Hematopoietic multipotent progenitor cell treated with erythropoietin and hydrocortisone succinate and interleukin-3 and kit ligand, for 6 days (in vitro differentiated cells): ENCODE data around the gene BCAT1.
"Not testable (repeated sequence)": the region's sequence is repeated elsewhere in the genome, so short reads cannot be mapped to it uniquely, and the experiment has no call there.

Source experiments
- DNase-seq: peaks from one replicate; pipeline ENCODE4 v3.0.0-alpha.2; 2015

BCAT1 gene

GRCh38 chr12:24851341-24851740, 97.6 kb downstream of the BCAT1 start:
- no peak for DNase-seq

- DNase-seq = no peak
Measured at GRCh38 chr12:24850496-24850895, 98.4 kb downstream of the BCAT1 start.

GRCh38 chr12:24848941-24849477, 99.9 kb downstream of the BCAT1 start:
- no peak for DNase-seq

GRCh38 chr12:24846689-24847088, 102.2 kb downstream of the BCAT1 start:
- no peak for DNase-seq

GRCh38 chr12:24845615-24846014, 103.3 kb downstream of the BCAT1 start:
- no peak for DNase-seq

GRCh38 chr12:24840046-24840800, 108.7 kb downstream of the BCAT1 start:
- DNase-seq = no peak

- DNase-seq = no peak
Measured at GRCh38 chr12:24839268-24839791, 109.6 kb downstream of the BCAT1 start.

- peak; percentile 53 for DNase-seq
Measured at GRCh38 chr12:24838531-24838950, 110.4 kb downstream of the BCAT1 start.

GRCh38 chr12:24835377-24835776, 113.5 kb downstream of the BCAT1 start:
- no peak for DNase-seq

GRCh38 chr12:24833513-24833912, 115.4 kb downstream of the BCAT1 start:
- DNase-seq = no peak

- DNase-seq = no peak
Measured at GRCh38 chr12:24823808-24824515, 124.9 kb downstream of the BCAT1 start.

GRCh38 chr12:24822121-24822899, 126.6 kb downstream of the BCAT1 start:
- no peak for DNase-seq

GRCh38 chr12:24821691-24822090, 127.2 kb downstream of the BCAT1 start:
- no peak for DNase-seq

- DNase-seq = no peak
Measured at GRCh38 chr12:24820872-24821271, 128.0 kb downstream of the BCAT1 start.

- no peak for DNase-seq
Measured at GRCh38 chr12:24818351-24818750, 130.6 kb downstream of the BCAT1 start.

- no peak for DNase-seq
Measured at GRCh38 chr12:24815114-24815423, 133.8 kb downstream of the BCAT1 start.

GRCh38 chr12:24814379-24815113, 134.4 kb downstream of the BCAT1 start:
- peak; percentile 19 for DNase-seq

- DNase-seq = no peak
Measured at GRCh38 chr12:24810378-24810777, 138.5 kb downstream of the BCAT1 start.

GRCh38 chr12:24809306-24809705, 139.6 kb downstream of the BCAT1 start:
- DNase-seq = not testable (repeated sequence)

- no peak for DNase-seq
Measured at GRCh38 chr12:24808651-24809050, 140.2 kb downstream of the BCAT1 start.

- no peak for DNase-seq
Measured at GRCh38 chr12:24806386-24806785, 142.5 kb downstream of the BCAT1 start.

GRCh38 chr12:24803430-24804245, 145.3 kb downstream of the BCAT1 start:
- peak; percentile 16 for DNase-seq
